Testis (tissue), 3 donors: Measurements from ENCODE around the gene EEFSEC. TPM values are rescaled to one million over a fixed set of nuclear protein-coding genes. Genes with fewer than 3 reads are reported as not detected.

ENCODE experiments used
- DNase-seq: peaks from one replicate; pipeline ENCODE4 v3.0.0-alpha.2; 2019
- H3K27ac ChIP-seq, 2 donors: fragments of 200-600 bp; sonication (generic); one replicate each; pipeline ENCODE4 v1.5.1; 2019
- H3K27me3 ChIP-seq: fragments of 200-600 bp; sonication (generic); one replicate; pipeline ENCODE4 v1.5.1; 2019
- H3K36me3 ChIP-seq: fragments of 200-600 bp; sonication (generic); one replicate; pipeline ENCODE4 v1.5.1; 2017; ENCODE audit warnings: low read depth; ENCODE audit errors: missing control alignments
- H3K4me1 ChIP-seq: fragments of 200-600 bp; sonication (generic); one replicate; pipeline ENCODE4 v1.5.1; 2019
- H3K4me3 ChIP-seq, 2 donors: fragments of 200-600 bp; sonication (generic); one replicate each; pipeline ENCODE4 v1.5.1; 2017 to 2019
- H3K9me3 ChIP-seq: fragments of 200-600 bp; sonication (generic); one replicate; pipeline ENCODE4 v1.5.1; 2017
- POLR2A ChIP-seq: fragments of 450-650 bp; IDR thresholded peaks from one replicate; pipeline ENCODE4 v1.6.1; 2017; ENCODE audit warnings: antibody characterized with exemption, mild to moderate bottlenecking, moderate library complexity
- WGBS, 2 donors: methylation state at CpG; one replicate each; pipeline ENCODE4 v1.1.5; 2018; 5-methylcytosine and 5-hydroxymethylcytosine counted together
- intact Hi-C: fragments of 100-400 bp; cut with DNase I; formaldehyde crosslinking; loops from one replicate; pipeline ENCODE4 v1.15.1; 2023; ENCODE audit warnings: low total_unique reads
- polyA plus RNA-seq: library from polyadenylated mRNA; stranded (reverse); fragments of 350-450 nt; fragmentation: Illumina TruSeq; extraction: RNeasy Lipid Tissue Mini Kit (QIAGEN cat#74804); gene quantifications from one replicate; pipeline ENCODE4 v1.2.3, GENCODE V29; 2014; ENCODE audit warnings: low read depth, low replicate concordance; ENCODE audit not compliant: insufficient read depth
- total RNA-seq, 2 donors: library from RNA; depleted of rRNA; stranded (reverse); fragments of >200 nt; gene quantifications; one replicate each; pipeline ENCODE4 v1.2.3, GENCODE V29; 2016
- TF ChIP-seq, protein P1 (sequence below), 3 experiments: fragments of 450-650 bp in 2 of 3; fragments of 200-600 bp in 1 of 3; sonication (generic) in 1 of 3; IDR thresholded peaks; one replicate each; pipeline ENCODE4 v1.5.1; 2016 to 2019; ENCODE audit warnings: antibody characterized with exemption in 3 of 3, mild to moderate bottlenecking in 2 of 3, moderate library complexity in 1 of 3

The EEFSEC gene
- total and polyA plus RNA-seq, 3 donors from 2014 or later: 35.4 to 40.3 (median 35.4) TPM

DNA sequence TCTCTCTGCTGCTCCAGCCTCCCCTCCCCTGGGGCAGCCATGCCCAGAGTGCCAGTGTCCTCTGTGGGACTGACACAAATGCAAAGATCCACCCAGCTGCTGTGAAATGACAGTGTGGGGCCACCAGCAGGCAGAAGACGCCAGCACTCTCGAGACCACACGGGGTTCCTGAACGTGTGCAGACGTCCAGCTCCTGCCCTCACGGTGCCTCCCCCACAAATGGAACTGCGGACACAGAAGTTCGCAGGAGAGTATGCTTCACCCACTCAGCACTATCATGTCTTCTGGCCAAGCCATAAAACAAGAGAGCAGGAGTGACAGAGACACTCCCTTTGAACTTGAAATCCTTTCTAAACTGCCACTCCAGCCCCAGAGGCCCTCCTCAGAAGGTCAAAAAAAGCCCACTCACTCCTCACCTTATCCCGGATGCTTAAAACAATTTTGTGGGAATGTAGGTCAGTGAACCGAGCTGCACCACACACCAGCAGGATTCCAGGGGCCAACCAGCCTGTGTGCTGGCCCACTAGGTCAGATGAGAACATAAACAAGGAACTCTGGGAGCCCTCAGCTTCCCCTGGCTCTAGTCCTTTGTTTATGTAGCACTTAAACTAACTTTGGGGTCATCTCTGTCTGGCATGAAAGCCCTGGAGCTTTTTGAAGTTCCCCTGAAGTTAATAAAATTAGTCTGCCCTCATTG lies 200.9 kb downstream of the EEFSEC start:
- Histone ChIP-seq H3K36me3 (no peaks in the 10 kb centered on the region), H3K27me3 (no peaks in the 10 kb centered on the region), H3K4me1 (peaks cover 17% of the 10 kb centered on the region), H3K9me3 (no peaks in the 10 kb centered on the region), H3K27ac (no peak overlapping the region), H3K4me3 (no peak overlapping the region)
- intact Hi-C loops: no loop called here
- no peak for TF ChIP-seq POLR2A
- TF ChIP-seq, protein P1, sequence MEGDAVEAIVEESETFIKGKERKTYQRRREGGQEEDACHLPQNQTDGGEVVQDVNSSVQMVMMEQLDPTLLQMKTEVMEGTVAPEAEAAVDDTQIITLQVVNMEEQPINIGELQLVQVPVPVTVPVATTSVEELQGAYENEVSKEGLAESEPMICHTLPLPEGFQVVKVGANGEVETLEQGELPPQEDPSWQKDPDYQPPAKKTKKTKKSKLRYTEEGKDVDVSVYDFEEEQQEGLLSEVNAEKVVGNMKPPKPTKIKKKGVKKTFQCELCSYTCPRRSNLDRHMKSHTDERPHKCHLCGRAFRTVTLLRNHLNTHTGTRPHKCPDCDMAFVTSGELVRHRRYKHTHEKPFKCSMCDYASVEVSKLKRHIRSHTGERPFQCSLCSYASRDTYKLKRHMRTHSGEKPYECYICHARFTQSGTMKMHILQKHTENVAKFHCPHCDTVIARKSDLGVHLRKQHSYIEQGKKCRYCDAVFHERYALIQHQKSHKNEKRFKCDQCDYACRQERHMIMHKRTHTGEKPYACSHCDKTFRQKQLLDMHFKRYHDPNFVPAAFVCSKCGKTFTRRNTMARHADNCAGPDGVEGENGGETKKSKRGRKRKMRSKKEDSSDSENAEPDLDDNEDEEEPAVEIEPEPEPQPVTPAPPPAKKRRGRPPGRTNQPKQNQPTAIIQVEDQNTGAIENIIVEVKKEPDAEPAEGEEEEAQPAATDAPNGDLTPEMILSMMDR (IDR thresholded peaks at IDR 0.05): no peak
- 55 to 56% methylated on average over 10 of the region's 10 CpGs for WGBS, 2 donors
- peak; percentile 34 for DNase-seq

DNA sequence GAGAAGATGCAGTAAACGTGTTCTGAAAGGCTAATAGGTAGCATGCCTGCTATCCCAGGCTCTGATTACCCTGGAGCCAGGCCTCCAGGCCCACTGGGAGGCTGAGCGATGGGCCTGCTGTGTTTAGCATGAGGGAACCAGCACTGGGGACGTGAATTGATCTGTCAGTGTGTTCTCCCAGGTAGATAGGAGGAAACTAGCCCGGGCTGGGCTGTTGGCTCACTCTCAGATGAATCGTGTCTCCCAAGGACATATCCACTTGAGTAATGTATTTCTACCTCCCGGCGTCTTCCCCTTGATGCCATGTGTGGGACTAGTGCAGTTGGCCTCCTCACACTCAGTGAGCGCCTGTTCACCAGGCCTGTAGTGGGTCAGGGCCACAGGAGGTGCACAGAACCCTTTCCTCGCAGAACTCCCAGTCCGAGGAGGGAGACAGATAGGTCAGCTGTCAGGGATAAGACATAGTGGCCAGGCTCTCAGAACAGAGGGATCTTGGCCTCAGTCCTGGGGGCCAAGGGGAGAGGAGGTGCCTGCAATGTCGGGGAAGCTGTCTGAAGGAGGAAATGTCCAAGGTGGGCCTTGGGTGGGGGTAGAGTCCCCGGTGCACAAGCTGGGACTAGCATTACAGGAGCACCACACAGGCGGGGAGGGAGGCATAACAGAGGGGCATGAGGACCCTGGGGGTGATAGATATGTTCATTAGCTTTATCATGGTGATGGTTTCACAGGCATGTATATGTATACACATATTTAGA lies 201.7 kb downstream of the EEFSEC start:
- Histone ChIP-seq H3K27ac (no peak overlapping the region), H3K4me3 (no peak overlapping the region), H3K27me3 (no peaks in the 10 kb centered on the region), H3K36me3 (no peaks in the 10 kb centered on the region), H3K9me3 (no peaks in the 10 kb centered on the region), H3K4me1 (peaks cover 17% of the 10 kb centered on the region)
- DNase-seq: no peak
- no peak for TF ChIP-seq POLR2A
- TF ChIP-seq, protein P1 (IDR thresholded peaks at IDR 0.05): no peak
- intact Hi-C loops: no loop called here
- 58 to 70% methylated on average over 9 to 13 of the region's 13 CpGs for WGBS, 2 donors

DNA sequence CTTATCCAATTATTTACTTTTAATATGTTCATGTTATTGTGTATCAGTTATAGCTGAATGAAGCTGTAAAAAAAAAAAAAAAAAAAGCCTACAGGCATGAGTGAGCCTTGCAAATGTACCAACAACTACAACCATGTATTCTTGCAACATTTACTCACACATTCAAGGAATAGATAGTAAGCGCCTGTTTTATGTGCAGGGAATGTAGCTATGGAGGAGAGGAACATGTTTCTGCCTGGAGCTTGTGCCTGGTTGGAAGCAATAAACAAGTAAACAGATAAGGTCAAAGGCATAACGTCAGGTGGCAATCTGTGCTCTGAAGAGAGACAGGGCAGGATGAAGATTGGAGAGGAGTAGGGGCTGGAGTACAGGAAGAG lies 202.2 kb downstream of the EEFSEC start:
- intact Hi-C loops: no loop called here
- no peak for TF ChIP-seq POLR2A
- TF ChIP-seq, protein P1 (IDR thresholded peaks at IDR 0.05): no peak
- Histone ChIP-seq H3K4me3 (no peak overlapping the region), H3K4me1 (peaks cover 17% of the 10 kb centered on the region), H3K27me3 (no peaks in the 10 kb centered on the region), H3K36me3 (no peaks in the 10 kb centered on the region), H3K27ac (no peak overlapping the region), H3K9me3 (no peaks in the 10 kb centered on the region)
- no peak for DNase-seq
- 78 to 94% methylated on average over 2 of the region's 2 CpGs for WGBS, 2 donors

DNA sequence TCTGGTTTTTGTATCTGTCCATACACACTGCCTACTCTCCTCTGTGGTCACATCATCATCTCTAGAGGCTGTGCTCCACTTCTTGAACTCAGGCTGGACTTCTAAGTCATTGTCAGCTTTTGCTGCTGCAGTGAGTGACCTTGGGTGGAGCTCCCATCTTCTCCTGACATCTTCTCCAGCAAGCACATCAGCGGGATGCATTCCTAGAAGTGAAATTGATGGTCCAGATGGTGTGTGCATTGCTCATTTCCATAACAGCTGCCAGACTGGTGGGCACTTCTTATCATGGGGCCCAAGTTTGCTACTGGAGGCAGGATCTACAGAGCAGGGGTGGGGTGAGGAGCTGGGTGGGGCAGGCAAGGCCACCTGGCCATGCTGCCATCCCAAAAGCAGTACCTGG lies 203.5 kb downstream of the EEFSEC start:
- DNase-seq: no peak
- H3K4me3 ChIP-seq: no peak overlapping the region
- TF ChIP-seq, protein P1 (IDR thresholded peaks at IDR 0.05): no peak
- no peak for TF ChIP-seq POLR2A
- intact Hi-C loops: no loop called here
- no peaks in the 10 kb centered on the region for H3K27me3 ChIP-seq
- no peaks in the 10 kb centered on the region for H3K9me3 ChIP-seq
- H3K36me3 ChIP-seq: no peaks in the 10 kb centered on the region
- WGBS, 2 donors: 59 to 67% methylated on average over 1 of the region's 1 CpG
- H3K4me1 ChIP-seq: peaks cover 17% of the 10 kb centered on the region
- no peak overlapping the region for H3K27ac ChIP-seq
